Fibroblast of mammary gland (primary cell): ENCODE measurements around the gene FHAD1.

ENCODE experiments used
- DNase-seq: peaks from one replicate; pipeline ENCODE4 v3.0.0-alpha.2; 2010; ENCODE audit warnings: low read depth
- H3K4me3 ChIP-seq: 2 replicates; pipeline ENCODE4 v1.5.1; 2011; ENCODE audit warnings: low read depth, mild to moderate bottlenecking, low read length, moderate library complexity; ENCODE audit not compliant: control insufficient read depth
- TF ChIP-seq, protein P1 (sequence below): conservative IDR thresholded peaks from 2 replicates; pipeline ENCODE4 v1.5.1; 2011; ENCODE audit warnings: low read depth, low read length, inconsistent platforms; ENCODE audit not compliant: control insufficient read depth, insufficient read depth

Gene FHAD1

GRCh38 chr1:15413563-15414444 is 166.8 kb downstream of the FHAD1 start:
- H3K4me3 ChIP-seq, result no peak overlapping the region
- TF ChIP-seq, protein P1, sequence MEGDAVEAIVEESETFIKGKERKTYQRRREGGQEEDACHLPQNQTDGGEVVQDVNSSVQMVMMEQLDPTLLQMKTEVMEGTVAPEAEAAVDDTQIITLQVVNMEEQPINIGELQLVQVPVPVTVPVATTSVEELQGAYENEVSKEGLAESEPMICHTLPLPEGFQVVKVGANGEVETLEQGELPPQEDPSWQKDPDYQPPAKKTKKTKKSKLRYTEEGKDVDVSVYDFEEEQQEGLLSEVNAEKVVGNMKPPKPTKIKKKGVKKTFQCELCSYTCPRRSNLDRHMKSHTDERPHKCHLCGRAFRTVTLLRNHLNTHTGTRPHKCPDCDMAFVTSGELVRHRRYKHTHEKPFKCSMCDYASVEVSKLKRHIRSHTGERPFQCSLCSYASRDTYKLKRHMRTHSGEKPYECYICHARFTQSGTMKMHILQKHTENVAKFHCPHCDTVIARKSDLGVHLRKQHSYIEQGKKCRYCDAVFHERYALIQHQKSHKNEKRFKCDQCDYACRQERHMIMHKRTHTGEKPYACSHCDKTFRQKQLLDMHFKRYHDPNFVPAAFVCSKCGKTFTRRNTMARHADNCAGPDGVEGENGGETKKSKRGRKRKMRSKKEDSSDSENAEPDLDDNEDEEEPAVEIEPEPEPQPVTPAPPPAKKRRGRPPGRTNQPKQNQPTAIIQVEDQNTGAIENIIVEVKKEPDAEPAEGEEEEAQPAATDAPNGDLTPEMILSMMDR, result no peak
- DNase-seq, result no peak

DNA sequence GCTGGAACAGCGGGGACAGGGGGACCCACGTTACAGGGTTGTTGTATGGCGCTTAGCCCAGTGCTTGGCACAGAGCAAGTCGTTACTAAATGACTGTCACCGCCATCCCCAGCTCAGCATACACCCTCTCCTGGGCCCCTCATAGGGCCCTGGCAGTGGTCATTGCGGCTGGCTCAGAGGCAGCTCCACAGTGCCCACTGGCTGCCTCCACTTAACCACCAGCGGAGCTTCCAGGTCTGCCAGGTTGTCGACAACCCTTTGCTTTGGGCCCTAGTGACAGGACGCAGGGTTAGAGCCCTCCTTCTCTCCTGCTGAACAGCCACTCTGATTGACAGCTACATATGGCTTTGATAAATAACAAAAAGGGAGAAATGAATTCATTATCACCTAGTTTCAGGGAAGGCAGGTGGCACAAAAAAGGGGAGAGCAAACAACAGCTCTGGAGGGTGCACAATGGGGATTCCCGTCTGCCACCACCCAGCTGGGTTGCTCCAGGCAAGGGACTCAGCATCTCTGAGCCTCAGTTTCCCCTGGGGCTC is 167.5 kb downstream of the FHAD1 start:
- no peak for DNase-seq
- H3K4me3 ChIP-seq, result no peak overlapping the region
- TF ChIP-seq, protein P1, result no peak

- no peak overlapping the region for H3K4me3 ChIP-seq
- peak; percentile 63 for DNase-seq
- TF ChIP-seq, protein P1, result no peak
These were observed 170.3 kb downstream of the FHAD1 start for GRCh38 chr1:15417059-15417934.

DNA sequence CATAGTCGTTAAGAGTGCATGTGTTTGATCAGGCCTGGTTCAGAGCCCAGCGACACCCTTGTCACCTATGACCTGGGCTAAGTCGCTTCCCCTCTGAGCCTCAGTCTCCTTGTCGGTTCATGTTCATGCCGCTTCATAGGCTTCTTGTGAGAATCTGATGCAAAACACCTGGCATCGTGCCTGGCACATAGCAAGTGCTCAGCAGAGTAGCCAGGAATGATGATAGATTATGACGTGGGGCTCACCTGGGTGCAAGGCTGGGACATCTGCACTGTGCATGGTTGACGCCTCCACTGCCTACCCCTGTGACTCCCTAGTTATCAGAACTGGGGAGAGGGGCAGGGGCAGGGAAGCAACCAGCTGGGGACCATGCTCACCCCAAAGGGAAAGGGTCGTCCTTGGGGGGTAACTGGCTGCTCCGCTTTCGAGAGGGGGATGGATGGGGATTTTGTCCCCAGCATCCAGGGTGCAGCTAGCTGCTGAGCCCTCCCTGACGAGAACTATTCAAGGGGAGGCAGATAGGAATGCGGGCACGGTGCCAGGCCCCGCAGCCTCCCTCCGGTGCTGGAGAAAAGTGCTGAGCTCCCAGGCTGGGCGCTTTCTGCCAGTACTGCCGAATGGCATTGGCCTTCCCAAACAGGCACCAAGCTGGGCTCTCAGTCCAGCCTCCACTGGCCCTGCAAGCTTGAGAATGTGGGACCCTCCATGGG is 171.9 kb downstream of the FHAD1 start:
- H3K4me3 ChIP-seq, result no peak overlapping the region
- TF ChIP-seq, protein P1, result no peak
- DNase-seq, result no peak

DNA sequence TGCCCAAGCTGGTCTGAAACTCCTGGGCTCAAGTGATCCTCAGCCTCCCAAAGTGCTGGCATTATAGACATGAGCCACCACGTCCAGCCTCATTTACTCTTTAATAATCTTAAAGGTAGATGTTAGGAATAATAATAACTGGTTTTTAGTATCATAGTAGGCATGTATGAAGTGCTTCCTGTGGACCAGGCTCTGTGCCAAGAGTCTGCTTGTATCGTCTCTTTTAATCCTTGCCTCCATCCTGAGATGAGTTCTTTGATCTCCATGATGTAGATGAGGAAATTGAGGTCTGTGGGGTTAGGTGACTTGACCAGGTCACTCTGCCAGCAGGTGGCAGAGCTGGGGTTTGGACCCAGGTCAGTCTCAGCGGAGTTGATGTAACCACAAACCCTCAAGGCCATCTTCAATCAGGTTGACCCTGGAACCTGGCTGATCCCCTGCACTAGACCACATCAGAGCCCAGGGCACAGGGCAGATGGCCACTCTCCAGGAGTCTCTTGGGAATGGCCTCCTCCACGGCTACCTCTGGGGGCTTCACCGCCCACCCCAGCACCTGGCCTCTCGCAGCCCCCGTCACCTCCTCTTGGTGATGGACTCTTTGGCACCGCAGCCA is 173.9 kb downstream of the FHAD1 start:
- no peak for DNase-seq
- TF ChIP-seq, protein P1, result peak; percentile 1
- H3K4me3 ChIP-seq, result no peak overlapping the region

- DNase-seq, result no peak
- TF ChIP-seq, protein P1, result no peak
- no peak overlapping the region for H3K4me3 ChIP-seq
These were observed 175.8 kb downstream of the FHAD1 start for GRCh38 chr1:15422871-15423270.
